Stimulated activated CD8-positive, alpha-beta memory T cell treated with anti-CD3 and anti-CD28 coated beads, Interleukin-7, amount 100 ng/mL, for 48 hours (primary cell): ENCODE measurements around the gene RFTN2.
"Not testable (repeated sequence)": the region's sequence is repeated elsewhere in the genome, so short reads cannot be mapped to it uniquely, and the experiment has no call there.

ENCODE experiments used
- DNase-seq, 2 donors: peaks; one replicate each; pipeline ENCODE4 v3.0.0-alpha.2; 2020; ENCODE audit warnings: low read depth in 1 of 2; ENCODE audit errors: extremely low read depth in 1 of 2

RFTN2 gene

GRCh38 chr2:197551260-197551659 lies 124.1 kb downstream of the RFTN2 start:
- not testable (repeated sequence) for DNase-seq

- DNase-seq = no peak
These were observed 126.8 kb downstream of the RFTN2 start for GRCh38 chr2:197548582-197548981.

DNA sequence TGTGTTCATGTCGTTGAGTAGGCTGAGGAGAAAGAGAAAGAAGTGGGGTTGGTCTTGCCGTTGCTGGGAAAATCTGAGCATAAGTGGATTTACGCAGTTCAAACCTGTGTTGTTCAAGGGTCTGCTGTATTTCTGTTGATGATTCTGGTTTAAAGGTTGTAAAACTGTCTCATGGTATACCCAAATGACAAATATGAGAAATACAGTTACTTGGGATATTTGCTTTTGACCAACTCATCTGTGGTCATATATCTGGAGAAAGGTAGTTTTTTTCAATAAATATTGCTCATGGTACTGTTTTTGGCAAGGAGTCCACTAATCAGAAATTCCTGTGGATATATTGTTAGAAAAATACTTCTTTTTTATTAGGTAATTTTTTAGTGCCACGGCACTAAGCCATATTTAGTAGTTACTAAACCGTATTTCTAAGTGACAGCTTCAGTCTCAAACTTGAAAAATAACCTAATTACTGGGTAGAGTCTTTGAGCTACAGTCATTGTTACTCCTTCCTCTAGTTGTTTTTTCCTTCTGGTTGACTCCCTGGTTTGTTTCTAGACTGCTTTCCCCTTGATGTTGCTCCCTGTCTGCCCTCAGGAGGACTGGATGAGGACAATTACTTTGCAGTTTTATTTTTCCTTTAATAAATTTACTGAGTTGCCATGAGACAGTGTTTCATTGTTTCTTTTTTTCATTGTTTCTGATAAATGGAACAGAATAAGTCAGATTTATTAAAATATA lies 128.1 kb downstream of the RFTN2 start:
- DNase-seq = no peak

- DNase-seq = no peak
These were observed 132.2 kb downstream of the RFTN2 start for GRCh38 chr2:197543206-197543605.

DNA sequence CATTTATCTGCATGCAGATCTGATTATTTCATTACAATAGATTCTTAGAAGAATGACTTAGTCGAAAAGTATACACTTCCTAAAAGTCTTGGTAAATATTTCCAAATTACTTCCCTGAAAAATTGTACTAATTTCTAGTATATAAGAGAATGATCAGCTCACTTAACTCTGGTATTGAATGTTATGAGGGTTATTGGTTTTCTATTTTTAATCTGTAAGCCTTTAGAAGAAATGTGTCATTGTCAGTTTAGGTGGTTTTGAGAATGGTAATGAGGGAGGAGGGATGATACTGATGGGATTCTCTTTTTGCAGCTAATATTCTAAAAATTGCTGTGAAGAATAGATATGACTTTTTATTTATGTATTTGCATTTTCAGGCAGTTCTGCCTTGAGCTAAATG lies 135.7 kb downstream of the RFTN2 start:
- DNase-seq = no peak

DNA sequence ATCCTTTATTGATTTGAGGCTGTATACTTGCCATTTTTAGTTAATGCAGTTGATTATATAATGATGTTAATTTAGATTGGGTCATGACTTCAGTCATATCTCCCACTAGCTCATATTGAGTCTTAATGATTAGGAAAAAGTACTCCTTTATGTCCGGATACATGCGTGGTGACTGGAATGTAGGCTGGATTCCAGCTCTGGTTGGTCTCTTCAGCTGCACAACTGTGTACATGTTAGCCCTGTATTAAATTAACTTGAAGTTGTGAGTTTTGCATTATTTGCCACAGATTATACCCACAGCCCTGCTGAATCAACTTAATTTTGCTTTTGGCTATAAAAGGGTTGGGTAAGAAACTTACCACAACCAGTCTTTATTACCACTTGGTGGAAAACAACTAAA lies 137.0 kb downstream of the RFTN2 start:
- DNase-seq = no peak
